Endometrial microvascular endothelial cells (primary cell): ENCODE data around the gene RARB. TPM values are rescaled to one million over a fixed set of nuclear protein-coding genes. Genes with fewer than 3 reads are reported as not detected.

Source experiments
- in situ Hi-C: cut with HindIII; loops from 2 replicates; pipeline ENCODE4 v1.10.0; 2017; ENCODE audit warnings: low sequenced_read_pairs, low pct_unique_long_range_greater_than_20kb; ENCODE audit errors: inconsistent ontology term
- total RNA-seq: library from RNA; depleted of rRNA; stranded (reverse); fragments of >200 nt; gene quantifications from one replicate; pipeline ENCODE4 v1.2.3, GENCODE V29; 2015; ENCODE audit errors: inconsistent ontology term

The RARB gene
- total RNA-seq, 1 donor from 2014 or later: 23.7 TPM

- in situ Hi-C loops: no loop called here
These were observed 87.1 kb downstream of the RARB start for GRCh38 chr3:25515171-25515570.

DNA sequence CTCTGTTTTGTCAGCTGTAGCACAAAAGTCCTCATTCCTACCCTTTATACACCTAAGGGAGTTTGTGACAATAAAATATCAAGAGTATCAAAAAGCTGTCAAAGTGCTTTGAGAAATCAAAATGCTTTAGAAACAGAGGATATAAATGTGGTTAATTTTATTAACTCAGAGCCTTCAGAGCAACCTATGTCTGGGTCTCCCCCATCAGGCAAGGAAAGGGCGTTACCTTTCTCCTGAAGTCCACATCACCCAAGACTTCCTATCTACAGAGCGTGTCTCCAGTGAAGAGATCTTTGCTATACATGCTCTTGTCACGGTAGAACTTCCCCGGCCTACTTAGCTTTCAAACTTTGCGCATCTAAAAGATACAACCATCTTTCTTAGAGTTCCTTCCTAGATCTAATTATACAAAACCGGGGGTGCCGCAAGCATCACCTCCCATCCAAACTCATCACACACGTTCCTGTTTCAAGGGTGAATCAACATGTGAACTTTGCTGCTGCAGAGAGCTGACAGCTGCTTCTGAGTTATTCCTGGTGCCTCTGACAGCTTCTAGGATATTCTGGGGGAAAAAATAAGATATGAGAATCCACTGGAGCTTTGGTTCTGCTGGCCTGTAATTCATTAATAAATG lies 93.0 kb downstream of the RARB start:
- in situ Hi-C loops: no loop called here

DNA sequence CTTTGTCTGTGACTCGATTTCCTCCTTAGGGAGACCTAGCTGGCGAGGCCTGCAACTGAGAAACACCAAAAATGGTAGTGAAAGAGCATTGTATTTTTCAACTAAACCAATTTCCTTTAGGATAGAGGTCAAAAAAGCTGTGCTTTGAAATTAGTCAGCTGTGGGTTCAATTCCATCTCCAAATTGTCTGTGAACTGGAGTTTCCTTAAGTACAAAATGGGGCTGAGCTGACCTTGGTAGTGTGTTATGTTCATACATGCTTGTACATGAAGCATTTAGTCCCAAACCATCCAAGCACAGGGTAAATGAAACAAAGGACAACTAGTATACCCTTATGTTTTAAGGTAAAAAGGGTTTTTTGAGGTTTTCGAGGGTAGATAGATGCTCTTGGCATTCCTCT lies 99.3 kb downstream of the RARB start:
- in situ Hi-C loops: no loop called here

- in situ Hi-C loops: no loop called here
These were observed 99.7 kb downstream of the RARB start for GRCh38 chr3:25527801-25528200.

- in situ Hi-C loops: no loop called here
These were observed 103.9 kb downstream of the RARB start for GRCh38 chr3:25531971-25532370.

GRCh38 chr3:25532431-25533162 lies 104.5 kb downstream of the RARB start:
- in situ Hi-C loops: no loop called here

- in situ Hi-C loops: no loop called here
These were observed 105.3 kb downstream of the RARB start for GRCh38 chr3:25533399-25533798.

GRCh38 chr3:25534007-25534406 lies 105.9 kb downstream of the RARB start:
- in situ Hi-C loops: no loop called here

DNA sequence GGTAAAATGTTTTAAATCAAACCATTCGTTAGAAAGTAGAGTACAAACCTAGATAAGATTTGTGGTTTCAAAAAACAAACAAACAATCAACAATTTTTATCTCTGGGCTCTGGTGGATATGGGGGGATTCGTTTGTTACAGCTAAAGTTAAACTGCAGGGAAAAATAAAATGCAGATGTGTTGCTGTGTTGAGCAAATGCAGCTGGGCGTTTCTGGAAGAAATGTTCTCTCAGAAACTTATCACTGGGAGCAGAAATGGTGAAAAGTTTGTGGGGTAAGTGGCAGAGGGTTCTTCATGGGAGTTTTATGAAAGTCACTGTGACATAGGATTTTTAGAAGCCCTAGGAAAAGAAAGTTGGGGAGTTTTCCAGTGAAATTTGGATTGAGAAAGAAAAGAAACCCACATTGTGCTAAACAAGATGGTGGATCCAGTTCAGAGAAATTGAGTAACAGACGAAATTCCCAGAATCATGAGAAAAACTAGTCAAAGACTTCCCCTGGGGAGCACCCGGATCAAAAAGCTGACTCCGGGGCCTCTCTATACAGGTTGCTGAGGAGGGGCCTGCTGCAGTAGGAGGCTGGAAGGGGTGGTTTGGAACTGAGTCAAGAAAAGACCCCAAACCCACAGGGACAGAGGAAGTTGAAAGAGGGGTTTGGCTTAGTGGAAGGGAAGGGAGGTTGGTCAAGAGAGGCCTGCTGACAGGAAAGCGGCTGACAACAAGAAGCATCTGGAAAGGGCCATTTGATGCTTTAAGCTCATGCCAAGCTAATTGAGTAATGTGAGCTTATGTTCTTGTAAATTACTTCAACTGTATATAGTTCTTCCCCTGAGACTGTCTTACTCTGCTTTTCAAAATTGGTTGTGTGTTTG lies 108.7 kb downstream of the RARB start:
- in situ Hi-C loops: no loop called here

DNA sequence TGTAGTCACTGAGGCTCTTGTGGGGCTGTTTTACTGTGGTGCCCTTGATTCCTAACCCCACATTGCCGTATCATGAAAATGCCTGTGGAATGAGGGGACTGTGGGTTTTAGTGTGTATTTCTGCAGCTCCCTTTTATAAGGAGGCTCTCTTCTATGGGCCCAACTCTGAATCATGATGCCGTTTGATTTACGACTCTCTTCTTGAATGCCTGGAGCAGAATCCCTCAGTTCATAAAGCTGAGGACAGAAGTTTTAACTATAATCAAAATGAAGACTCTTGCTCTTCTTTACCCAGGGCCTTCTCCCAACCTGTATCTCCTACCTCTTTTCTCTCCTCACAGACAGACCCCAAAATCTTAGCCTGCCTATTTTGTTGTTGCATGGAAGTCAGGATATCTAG lies 109.5 kb downstream of the RARB start:
- in situ Hi-C loops: no loop called here

DNA sequence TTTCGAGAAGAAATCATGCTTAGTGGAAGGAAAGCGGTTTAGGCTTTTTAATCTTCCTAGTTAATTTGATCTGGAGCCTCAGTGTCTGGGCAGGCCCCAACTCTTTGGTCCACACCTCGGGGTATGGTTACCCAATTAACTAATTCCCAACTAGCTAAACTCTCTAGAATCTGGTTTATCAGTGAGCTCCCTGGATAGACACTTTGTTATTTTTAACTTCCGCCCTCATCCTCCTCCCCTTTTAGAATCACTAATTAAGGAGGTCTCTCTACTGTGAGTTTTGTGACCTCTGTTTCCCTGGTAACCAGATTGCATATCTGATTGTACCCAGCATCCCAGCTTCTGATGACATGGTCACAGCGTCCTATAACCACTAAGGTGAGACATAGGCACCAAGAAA lies 112.2 kb downstream of the RARB start:
- in situ Hi-C loops: no loop called here

DNA sequence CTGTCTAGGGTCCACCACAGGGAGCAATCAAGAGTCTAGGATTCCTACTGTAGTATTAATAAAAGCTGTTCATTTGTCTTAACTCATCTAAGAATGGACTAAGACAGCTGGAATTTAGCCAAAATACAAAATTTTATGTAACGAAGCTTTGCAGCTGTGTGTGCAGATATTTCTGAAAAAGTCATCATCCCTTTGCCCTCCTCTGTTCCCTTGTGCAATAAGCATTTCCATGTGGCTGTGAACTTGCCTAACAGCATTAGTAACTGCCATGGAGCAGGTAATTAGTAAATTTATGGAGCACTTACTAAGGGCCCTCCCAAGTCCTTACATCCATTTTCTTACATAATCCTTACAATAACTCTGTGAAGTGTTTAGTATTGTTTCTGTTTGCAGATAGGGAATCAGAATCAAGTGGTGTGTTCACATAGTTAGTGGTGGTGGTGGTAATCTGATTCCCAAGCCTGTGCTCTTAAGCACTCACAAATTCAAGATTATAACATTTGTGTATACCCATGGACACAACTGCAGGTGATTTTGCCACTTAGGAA lies 114.5 kb downstream of the RARB start:
- in situ Hi-C loops: no loop called here

GRCh38 chr3:25547103-25547502 lies 119.0 kb downstream of the RARB start:
- in situ Hi-C loops: no loop called here

GRCh38 chr3:25547943-25548674 lies 120.0 kb downstream of the RARB start:
- in situ Hi-C loops: no loop called here

DNA sequence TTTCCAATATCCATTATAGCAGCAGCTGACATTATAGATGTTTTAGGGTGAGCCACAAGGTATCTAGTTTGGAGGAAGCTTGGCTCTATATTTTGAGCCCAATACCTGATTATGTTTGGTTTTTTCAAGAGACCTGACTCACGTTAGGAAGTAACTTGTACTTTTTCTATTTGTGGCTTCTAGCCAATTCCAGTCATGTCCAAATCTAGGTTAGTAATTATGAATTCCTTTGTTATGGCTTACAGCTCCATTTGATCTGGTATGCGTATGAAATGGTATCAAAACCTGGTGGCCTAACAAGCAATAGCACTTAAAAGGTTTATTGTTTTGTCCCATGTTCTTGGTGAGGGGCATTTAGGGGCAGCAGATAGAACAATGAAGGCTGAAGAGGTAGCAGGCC lies 120.8 kb downstream of the RARB start:
- in situ Hi-C loops: no loop called here

- in situ Hi-C loops: no loop called here
These were observed 124.2 kb downstream of the RARB start for GRCh38 chr3:25552251-25552650.

DNA sequence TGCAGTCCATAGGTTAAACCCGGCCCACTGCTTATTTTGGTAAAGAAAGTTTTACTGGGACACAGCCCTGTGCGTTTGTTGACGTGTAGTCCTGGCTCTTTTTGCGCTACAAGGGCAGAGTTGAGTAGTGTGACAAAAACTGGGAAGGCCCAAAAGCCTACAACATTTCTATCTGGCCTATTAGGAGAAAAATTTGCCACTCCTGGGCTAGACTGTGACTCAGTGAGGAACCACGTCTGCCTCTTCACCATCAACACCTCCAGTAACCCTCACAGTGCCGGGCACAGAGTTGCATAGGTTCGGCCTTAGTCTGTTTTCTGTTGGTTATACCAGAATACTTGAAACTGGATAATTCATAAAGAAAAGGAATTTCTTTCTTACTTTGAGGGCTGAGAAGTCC lies 126.3 kb downstream of the RARB start:
- in situ Hi-C loops: no loop called here

- in situ Hi-C loops: no loop called here
These were observed 127.8 kb downstream of the RARB start for GRCh38 chr3:25555695-25556437.
